Pancreas (tissue), 10 donors: ENCODE results near the gene WBP11. TPM values are rescaled to one million over a fixed set of nuclear protein-coding genes. Genes with fewer than 3 reads are reported as not detected.

Source experiments
- ATAC-seq, 4 donors: fragments of 200-7000 bp; cut with Tn5 transposase; one replicate each; pipeline versions ENCODE4 v1.8.0 to v1.9.1; 2020; ENCODE audit warnings: mild to moderate bottlenecking in 4 of 4, moderate library complexity in 4 of 4
- DNase-seq, 6 donors: peaks; one replicate each; pipeline ENCODE4 v3.0.0-alpha.2; 2020
- FAIRE-seq: peaks from 2 replicates; lab custom pipeline; 2012; peaks lifted over from hg19 to GRCh38; lab: Jason Lieb, UNC
- H3K27ac ChIP-seq, 4 donors: fragments of 200-600 bp; sonication (generic); 1 replicate in 3 of 4; 2 replicates in 1 of 4; pipeline versions ENCODE4 v1.5.0 to v1.8.0; 2020
- H3K27me3 ChIP-seq, 4 donors: fragments of 200-600 bp; one replicate each; pipeline ENCODE4 v1.8.0; 2021
- H3K36me3 ChIP-seq, 3 donors: fragments of 200-600 bp; sonication (generic) in 1 of 3; one replicate each; pipeline versions ENCODE4 v1.5.0 to v1.8.0; 2020 to 2021
- H3K4me1 ChIP-seq, 3 donors: fragments of 200-600 bp; one replicate each; pipeline ENCODE4 v1.8.0; 2021
- H3K4me3 ChIP-seq, 4 donors: fragments of 200-600 bp; sonication (generic) in 2 of 4; one replicate each; pipeline versions ENCODE4 v1.5.0 to v1.8.0; 2020 to 2021
- H3K9me3 ChIP-seq, 4 donors: fragments of 200-600 bp; one replicate each; pipeline ENCODE4 v1.8.0; 2021
- WGBS, 2 donors: extraction: QIAGEN DNeasy Blood & Tissue Kit; methylation state at CpG; one replicate each; pipeline ENCODE4 v1.1.7; 2013; 5-methylcytosine and 5-hydroxymethylcytosine counted together
- intact Hi-C, 3 donors: fragments of 100-400 bp; cut with DNase I; formaldehyde crosslinking; loops; one replicate each; pipeline versions ENCODE4 v1.11.1 to v1.14.2; 2022
- polyA plus RNA-seq, 2 donors: library from polyadenylated mRNA; stranded (reverse); fragments of 200-250 nt; gene quantifications; one replicate each; pipeline ENCODE4 v1.2.3, GENCODE V29; 2013
- total RNA-seq, 6 donors: library from RNA; stranded (reverse); fragmentation: NEBNext Ultra II Directional in 4 of 6; extraction: Animal tissue kit (Norgen Biotek cat#: 25700) in 4 of 6; gene quantifications; one replicate each; pipeline versions ENCODE4 v1.2.1 to v1.2.4, GENCODE V29; 2021 to 2023
- TF ChIP-seq, protein P1 (sequence below), 4 donors: fragments of 200-600 bp; sonication (generic) in 3 of 4; IDR thresholded peaks; one replicate each; pipeline versions ENCODE4 v1.5.0 to v1.8.0; 2021; ENCODE audit warnings: antibody characterized with exemption in 4 of 4
- donor health status: healthy with polysubstance abuse.
- donor health status: DM: no; HTN: no; CAD: no; lungs with moderate emphysema.
- donor health status: DM: no; HTN: no; CAD: no.
- donor health status: control.
- donor health status: control.
- donor health status: Bipolar disorder and iron deficiency.
- donor health status: DM: yes; HTN: yes; CAD: no.
- donor health status: DM: no; HTN: no; CAD: no.
- donor health status: DM: no; HTN: no; CAD: no.
- donor health status: DM: yes; HTN: yes; CAD: no.

Gene WBP11
- total and polyA plus RNA-seq, 8 donors: 7.9 to 28.5 (median 19.1) TPM

DNA sequence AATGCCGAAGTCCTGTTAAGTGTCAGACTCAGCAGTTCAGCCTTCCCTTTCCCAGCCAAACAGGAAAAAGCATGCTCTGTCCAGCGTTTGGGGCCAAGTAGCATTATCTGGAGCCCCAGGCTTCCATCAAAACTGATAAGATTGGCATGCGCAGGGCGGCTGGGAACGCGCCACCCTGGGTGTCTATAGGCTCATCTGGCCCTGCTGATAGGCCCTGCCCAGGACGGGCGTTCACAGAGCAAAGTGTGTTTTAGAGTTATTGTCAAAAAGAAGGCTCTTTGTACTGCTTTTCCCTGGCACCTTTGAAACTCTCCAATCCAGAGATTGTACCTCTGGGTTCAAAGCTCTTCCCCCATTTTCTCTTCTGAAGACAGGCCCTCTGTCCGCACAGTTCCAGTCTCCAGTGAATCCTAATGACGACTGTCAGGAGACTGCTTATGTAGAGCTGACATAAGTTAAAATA lies 40.2 kb upstream of the WBP11 start, which contains the start of gene ART4:
TSS of gene ART4 (minus strand) at position 102 of the 463 bp plus-strand sequence. CDS start 413 bp downstream, outside the sequence.
- ATAC-seq: peak in 2 of 4 donors; percentile 14 to 23
- Histone ChIP-seq H3K36me3 (no peaks in the 10 kb centered on the region), H3K27ac (peak within 1 kb of the TSS; percentile 9 to 82 (median 44)), H3K9me3 (no peaks in the 10 kb centered on the region), H3K27me3 (no peaks in the 10 kb centered on the region), H3K4me3 (peak within 1 kb of the TSS in 1 of 4 donors; percentile 8), H3K4me1 (peaks cover 32 to 56% (median 44%) of the 10 kb centered on the region in 3 donors)
- TF ChIP-seq, protein P1, sequence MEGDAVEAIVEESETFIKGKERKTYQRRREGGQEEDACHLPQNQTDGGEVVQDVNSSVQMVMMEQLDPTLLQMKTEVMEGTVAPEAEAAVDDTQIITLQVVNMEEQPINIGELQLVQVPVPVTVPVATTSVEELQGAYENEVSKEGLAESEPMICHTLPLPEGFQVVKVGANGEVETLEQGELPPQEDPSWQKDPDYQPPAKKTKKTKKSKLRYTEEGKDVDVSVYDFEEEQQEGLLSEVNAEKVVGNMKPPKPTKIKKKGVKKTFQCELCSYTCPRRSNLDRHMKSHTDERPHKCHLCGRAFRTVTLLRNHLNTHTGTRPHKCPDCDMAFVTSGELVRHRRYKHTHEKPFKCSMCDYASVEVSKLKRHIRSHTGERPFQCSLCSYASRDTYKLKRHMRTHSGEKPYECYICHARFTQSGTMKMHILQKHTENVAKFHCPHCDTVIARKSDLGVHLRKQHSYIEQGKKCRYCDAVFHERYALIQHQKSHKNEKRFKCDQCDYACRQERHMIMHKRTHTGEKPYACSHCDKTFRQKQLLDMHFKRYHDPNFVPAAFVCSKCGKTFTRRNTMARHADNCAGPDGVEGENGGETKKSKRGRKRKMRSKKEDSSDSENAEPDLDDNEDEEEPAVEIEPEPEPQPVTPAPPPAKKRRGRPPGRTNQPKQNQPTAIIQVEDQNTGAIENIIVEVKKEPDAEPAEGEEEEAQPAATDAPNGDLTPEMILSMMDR (IDR thresholded peaks at IDR 0.05): no peak
- DNase-seq: peak in 3 of 6 donors; percentile 32 to 57 (median 44)
- intact Hi-C loops: loop anchor here in 1 of 3 donors (10.0 kb wide), 1 partner anchor 81 kb away; no protein-coding TSS in a partner anchor
- no peak for FAIRE-seq
- WGBS, 2 donors: 32 to 33% methylated on average over 10 of the region's 10 CpGs

GRCh38 chr12:14842315-14842714 lies 39.0 kb upstream of the WBP11 start:
- no peaks in the 10 kb centered on the region for H3K36me3 ChIP-seq
- peak overlapping the region; percentile 9 to 82 (median 44) for H3K27ac ChIP-seq
- TF ChIP-seq, protein P1 (IDR thresholded peaks at IDR 0.05): no peak
- intact Hi-C loops: loop anchor here in 1 of 3 donors (10.0 kb wide), 1 partner anchor 82 kb away; no protein-coding TSS in a partner anchor
- WGBS, 2 donors: 6 to 9% methylated on average over 3 of the region's 3 CpGs
- peaks cover 32 to 54% (median 41%) of the 10 kb centered on the region in 3 donors for H3K4me1 ChIP-seq
- FAIRE-seq (peak; percentile 87), DNase-seq (no peak), ATAC-seq (peak; percentile 29 to 54 (median 49))
- H3K27me3 ChIP-seq: no peaks in the 10 kb centered on the region
- H3K4me3 ChIP-seq: peak overlapping the region in 1 of 4 donors; percentile 8
- H3K9me3 ChIP-seq: no peaks in the 10 kb centered on the region

DNA sequence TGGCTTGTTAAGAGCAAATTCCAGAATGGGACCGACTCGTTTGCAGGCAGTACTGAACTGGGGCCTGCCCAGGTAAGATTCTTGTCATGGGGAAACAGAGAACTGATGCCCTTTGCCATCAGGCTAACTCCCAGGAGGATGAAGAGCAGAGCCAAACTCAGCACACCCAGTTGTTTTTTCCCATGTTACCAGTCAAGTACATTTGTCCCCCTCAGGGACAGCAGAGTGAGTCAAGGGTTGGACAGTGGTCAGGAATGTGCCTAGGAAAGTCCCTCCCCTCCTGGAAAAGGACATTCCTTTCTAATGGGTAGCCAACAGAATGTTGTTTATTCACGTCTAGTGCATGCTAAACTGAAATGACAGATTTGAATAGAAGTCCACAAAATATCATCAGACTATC lies 38.5 kb upstream of the WBP11 start:
- ATAC-seq (peak; percentile 74 to 87 (median 84)), DNase-seq (peak in 4 of 6 donors; percentile 52 to 79 (median 70)), FAIRE-seq (no peak)
- intact Hi-C loops: loop anchor here in 1 of 3 donors (10.0 kb wide), 1 partner anchor 83 kb away; no protein-coding TSS in a partner anchor
- Histone ChIP-seq H3K36me3 (no peaks in the 10 kb centered on the region), H3K27me3 (no peaks in the 10 kb centered on the region), H3K27ac (peak overlapping the region; percentile 4 to 82 (median 43)), H3K4me1 (peaks cover 32 to 50% (median 35%) of the 10 kb centered on the region in 3 donors), H3K9me3 (no peaks in the 10 kb centered on the region), H3K4me3 (peak overlapping the region in 1 of 4 donors; percentile 8)
- 6 to 8% methylated on average over 3 of the region's 3 CpGs for WGBS, 2 donors
- TF ChIP-seq, protein P1 (IDR thresholded peaks at IDR 0.05): no peak

- Histone ChIP-seq H3K36me3 (no peaks in the 10 kb centered on the region), H3K9me3 (no peaks in the 10 kb centered on the region), H3K4me3 (no peak overlapping the region), H3K27ac (peak overlapping the region in 3 of 4 donors; percentile 4 to 82 (median 77)), H3K27me3 (no peaks in the 10 kb centered on the region), H3K4me1 (peaks cover 22 to 39% (median 24%) of the 10 kb centered on the region in 3 donors)
- ATAC-seq: peak; percentile 18 to 64 (median 30)
- intact Hi-C loops: loop anchor here in 1 of 3 donors (10.0 kb wide), 1 partner anchor 84 kb away; no protein-coding TSS in a partner anchor
- WGBS, 2 donors: 70 to 73% methylated on average over 4 of the region's 4 CpGs
- TF ChIP-seq, protein P1 (IDR thresholded peaks at IDR 0.05): no peak
- no peak for DNase-seq
- FAIRE-seq: no peak
Observed at GRCh38 chr12:14840616-14841015, 37.3 kb upstream of the WBP11 start.

DNA sequence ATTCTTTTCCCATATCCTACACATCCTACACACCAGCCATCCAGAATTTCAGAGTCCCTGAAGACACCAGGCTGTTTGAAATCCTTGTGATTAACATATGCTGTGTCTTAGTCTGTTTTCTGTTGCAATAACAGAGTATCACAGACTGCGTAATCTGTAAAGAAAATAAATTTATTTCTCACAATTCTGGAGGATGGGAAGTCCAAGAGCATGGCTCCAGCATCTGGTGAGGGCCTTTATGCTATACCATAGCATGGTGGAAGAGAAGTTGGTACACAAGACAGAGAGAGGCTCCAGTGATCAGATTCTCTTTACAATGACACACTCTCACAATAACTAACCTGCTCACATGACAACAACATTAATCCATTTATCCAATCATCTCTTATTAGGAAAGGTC lies 36.0 kb upstream of the WBP11 start:
- DNase-seq (no peak), ATAC-seq (no peak), FAIRE-seq (no peak)
- no peaks in the 10 kb centered on the region for H3K27me3 ChIP-seq
- H3K4me1 ChIP-seq: peaks cover 22 to 42% (median 23%) of the 10 kb centered on the region in 3 donors
- no peak overlapping the region for H3K27ac ChIP-seq
- TF ChIP-seq, protein P1 (IDR thresholded peaks at IDR 0.05): no peak
- no peak overlapping the region for H3K4me3 ChIP-seq
- no peaks in the 10 kb centered on the region for H3K9me3 ChIP-seq
- H3K36me3 ChIP-seq: no peaks in the 10 kb centered on the region
- intact Hi-C loops: no loop called here
- WGBS, 2 donors: 95 to 100% methylated on average over 1 of the region's 1 CpG
